Prostate gland (tissue), 2 donors: ENCODE data around the gene RPS3.

Experiments used
- POLR2A ChIP-seq: fragments of 450-650 bp; IDR thresholded peaks from one replicate; pipeline ENCODE4 v1.6.1; 2016; ENCODE audit warnings: antibody characterized with exemption, mild to moderate bottlenecking
- TF ChIP-seq, protein P1 (sequence below), 4 experiments: fragments of 200-600 bp in 2 of 4; fragments of 450-650 bp in 2 of 4; sonication (generic) in 2 of 4; IDR thresholded peaks; 1 replicate in 3 of 4; 2 replicates in 1 of 4; pipeline ENCODE4 v1.5.1; 2016 to 2019; ENCODE audit warnings: antibody characterized with exemption in 4 of 4, mild to moderate bottlenecking in 2 of 4, moderate library complexity in 2 of 4

DNA sequence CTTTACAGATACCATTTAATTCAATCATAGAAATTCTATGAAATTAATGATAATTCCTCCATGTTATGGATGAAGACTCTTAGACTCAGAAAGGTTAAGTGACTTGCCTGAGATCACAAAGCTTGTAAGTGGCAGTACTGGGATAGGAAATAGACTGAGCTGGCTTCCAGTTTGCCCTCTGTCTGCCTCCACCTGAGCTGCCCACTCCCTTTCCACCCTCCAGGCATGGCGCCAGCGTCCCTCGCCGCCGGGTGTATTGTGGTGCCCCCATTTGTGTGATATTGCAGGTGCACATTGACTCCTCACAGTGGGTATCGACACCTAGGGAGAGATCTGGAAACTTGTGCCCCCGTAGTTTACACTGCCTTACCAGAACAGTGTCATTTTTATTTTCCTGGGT is 9.4 kb upstream of the RPS3 start:
- TF ChIP-seq, protein P1, sequence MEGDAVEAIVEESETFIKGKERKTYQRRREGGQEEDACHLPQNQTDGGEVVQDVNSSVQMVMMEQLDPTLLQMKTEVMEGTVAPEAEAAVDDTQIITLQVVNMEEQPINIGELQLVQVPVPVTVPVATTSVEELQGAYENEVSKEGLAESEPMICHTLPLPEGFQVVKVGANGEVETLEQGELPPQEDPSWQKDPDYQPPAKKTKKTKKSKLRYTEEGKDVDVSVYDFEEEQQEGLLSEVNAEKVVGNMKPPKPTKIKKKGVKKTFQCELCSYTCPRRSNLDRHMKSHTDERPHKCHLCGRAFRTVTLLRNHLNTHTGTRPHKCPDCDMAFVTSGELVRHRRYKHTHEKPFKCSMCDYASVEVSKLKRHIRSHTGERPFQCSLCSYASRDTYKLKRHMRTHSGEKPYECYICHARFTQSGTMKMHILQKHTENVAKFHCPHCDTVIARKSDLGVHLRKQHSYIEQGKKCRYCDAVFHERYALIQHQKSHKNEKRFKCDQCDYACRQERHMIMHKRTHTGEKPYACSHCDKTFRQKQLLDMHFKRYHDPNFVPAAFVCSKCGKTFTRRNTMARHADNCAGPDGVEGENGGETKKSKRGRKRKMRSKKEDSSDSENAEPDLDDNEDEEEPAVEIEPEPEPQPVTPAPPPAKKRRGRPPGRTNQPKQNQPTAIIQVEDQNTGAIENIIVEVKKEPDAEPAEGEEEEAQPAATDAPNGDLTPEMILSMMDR (IDR thresholded peaks at IDR 0.05), result no peak
- TF ChIP-seq POLR2A, result no peak
